ENCODE data around the gene CDR2L. TPM values are rescaled to one million over a fixed set of nuclear protein-coding genes. Genes with fewer than 3 reads are reported as not detected.
"Not testable (repeated sequence)": the region's sequence is repeated elsewhere in the genome, so short reads cannot be mapped to it uniquely, and the experiment has no call there.

The CDR2L gene
- total RNA-seq, 2 experiments from 2014 or later = 0.89 to 0.91 TPM

GRCh38 chr17:75043789-75044188, 56.4 kb downstream of the CDR2L start:
- H3K4me3 Mint-ChIP-seq; H3K9me3 Mint-ChIP-seq (ENCODE audit: low read depth); DNase-seq; ATAC-seq; POLR2A ChIA-PET; H3K27me3 Mint-ChIP-seq; intact Hi-C loops (cut with DNase I, micrococcal nuclease); H3K27ac Mint-ChIP-seq: not testable (repeated sequence)
- peaks cover 26% of the 10 kb centered on the region for H3K4me1 Mint-ChIP-seq
- CTCF ChIA-PET = interaction anchor here (1.4 kb wide), 1 partner anchor 9 kb away, joined by 4 read pairs; no protein-coding TSS in a partner anchor
- H3K36me3 Mint-ChIP-seq (ENCODE audit: low read depth) = peaks cover 28% of the 10 kb centered on the region

GRCh38 chr17:75044716-75045115, 57.3 kb downstream of the CDR2L start:
- ATAC-seq (no peak), DNase-seq (no peak)
- Mint-ChIP-seq H3K4me1 (peaks cover 34% of the 10 kb centered on the region), H3K27ac (no peak overlapping the region), H3K9me3 (ENCODE audit: low read depth) (no peaks in the 10 kb centered on the region), H3K36me3 (ENCODE audit: low read depth) (peaks cover 27% of the 10 kb centered on the region), H3K27me3 (no peaks in the 10 kb centered on the region), H3K4me3 (peak overlapping the region; percentile 15)
- ChIA-PET POLR2A (no interaction called here), CTCF (no interaction called here)
- intact Hi-C loops (cut with DNase I, micrococcal nuclease) = loop anchor here in 1 of 2 experiments (5.0 kb wide), 2 partner anchors 68 to 163 kb away; partner anchors contain the start of gene NUP85

- ATAC-seq; POLR2A ChIA-PET; H3K9me3 Mint-ChIP-seq (ENCODE audit: low read depth); H3K27me3 Mint-ChIP-seq; DNase-seq: not testable (repeated sequence)
- Mint-ChIP-seq H3K36me3 (ENCODE audit: low read depth) (peaks cover 16% of the 10 kb centered on the region), H3K4me1 (peaks cover 37% of the 10 kb centered on the region), H3K27ac (peak overlapping the region; percentile 94), H3K4me3 (peak overlapping the region; percentile 99)
- CTCF ChIA-PET = interaction anchor here (0.7 kb wide), 1 partner anchor 86 kb away, joined by 3 read pairs; no protein-coding TSS in a partner anchor
- intact Hi-C loops (cut with DNase I, micrococcal nuclease) = loop anchor here (1.0 to 5.0 kb wide), 6 partner anchors 11 to 243 kb away; partner anchors contain the start of genes CDR2L (in 1 of the 2), NUP85 (in 1 of the 2) and SLC25A19 (in 1 of the 2)
These were observed 58.5 kb downstream of the CDR2L start for GRCh38 chr17:75045946-75046406.

- ChIA-PET CTCF (interaction anchor here (0.6 to 3.7 kb wide), 3 partner anchors 14 to 361 kb away, joined by 3 to 20 read pairs (median 3); no protein-coding TSS in a partner anchor), POLR2A (interaction anchor here (0.8 to 1.0 kb wide), 3 partner anchors 12 to 291 kb away, joined by 3 to 6 read pairs (median 3); no protein-coding TSS in a partner anchor)
- peaks cover 17% of the 10 kb centered on the region for H3K36me3 Mint-ChIP-seq (ENCODE audit: low read depth)
- ATAC-seq (peak; percentile 95), DNase-seq (peak; percentile 97)
- no peaks in the 10 kb centered on the region for H3K27me3 Mint-ChIP-seq
- H3K4me1 Mint-ChIP-seq = peaks cover 37% of the 10 kb centered on the region
- intact Hi-C loops (cut with DNase I, micrococcal nuclease) = loop anchor here (1.0 to 5.0 kb wide), 13 partner anchors 11 to 298 kb away; partner anchors contain the start of genes CDR2L (in 2 of the 2), NUP85 (in 2 of the 2), JPT1 (in 1 of the 2) and MRPL58 (in 1 of the 2)
- H3K27ac Mint-ChIP-seq = peak within 1 kb of the TSS; percentile 94
- peak within 1 kb of the TSS; percentile 99 for H3K4me3 Mint-ChIP-seq
- H3K9me3 Mint-ChIP-seq (ENCODE audit: low read depth) = no peaks in the 10 kb centered on the region
These were observed 59.2 kb downstream of the CDR2L start, which contains the start of the genes ATP5PD and KCTD2 for GRCh38 chr17:75046407-75047289. TSS of gene ATP5PD (minus strand) at chr17:75046969. CDS start at chr17:75042650, 4,319 bp downstream. TSS of gene KCTD2 (plus strand) at chr17:75047225. CDS start at chr17:75047251, 26 bp downstream.

GRCh38 chr17:75047398-75048098, 60.1 kb downstream of the CDR2L start:
- Mint-ChIP-seq H3K4me3 (peak overlapping the region; percentile 99), H3K27me3 (no peaks in the 10 kb centered on the region), H3K4me1 (peaks cover 37% of the 10 kb centered on the region), H3K9me3 (ENCODE audit: low read depth) (no peaks in the 10 kb centered on the region), H3K36me3 (ENCODE audit: low read depth) (peaks cover 16% of the 10 kb centered on the region), H3K27ac (peak overlapping the region; percentile 90)
- DNase-seq = peak; percentile 50
- ATAC-seq = no peak
- intact Hi-C loops (cut with DNase I, micrococcal nuclease) = loop anchor here (1.0 to 5.0 kb wide), 10 partner anchors 13 to 299 kb away; partner anchors contain the start of genes CDR2L (in 2 of the 2), NUP85 (in 2 of the 2), JPT1 (in 1 of the 2) and MRPL58 (in 1 of the 2)
- CTCF ChIA-PET = interaction anchor here (0.5 to 3.7 kb wide), 5 partner anchors 9 to 360 kb away, joined by 3 to 20 read pairs (median 3); no protein-coding TSS in a partner anchor
- POLR2A ChIA-PET = interaction anchor here (0.6 to 1.0 kb wide), 5 partner anchors 8 to 285 kb away, joined by 3 read pairs; no protein-coding TSS in a partner anchor

GRCh38 chr17:75048249-75048878, 60.9 kb downstream of the CDR2L start:
- H3K36me3 Mint-ChIP-seq (ENCODE audit: low read depth) = peaks cover 21% of the 10 kb centered on the region
- CTCF ChIA-PET = interaction anchor here (0.6 to 3.7 kb wide), 13 partner anchors 10 to 312 kb away, joined by 3 to 20 read pairs (median 4); partner anchors contain the start of gene NUP85
- intact Hi-C loops (cut with DNase I, micrococcal nuclease) = loop anchor here in 1 of 2 experiments (5.0 kb wide), 2 partner anchors 64 to 159 kb away; partner anchors contain the start of gene NUP85
- no peaks in the 10 kb centered on the region for H3K27me3 Mint-ChIP-seq
- H3K27ac Mint-ChIP-seq = peak overlapping the region; percentile 35
- POLR2A ChIA-PET = interaction anchor here (0.6 to 1.0 kb wide), 3 partner anchors 14 to 286 kb away, joined by 3 to 4 read pairs (median 3); no protein-coding TSS in a partner anchor
- H3K4me3 Mint-ChIP-seq = peak overlapping the region; percentile 99
- H3K4me1 Mint-ChIP-seq = peaks cover 37% of the 10 kb centered on the region
- no peak for DNase-seq
- no peak for ATAC-seq
- no peaks in the 10 kb centered on the region for H3K9me3 Mint-ChIP-seq (ENCODE audit: low read depth)

GRCh38 chr17:75049057-75049456, 61.6 kb downstream of the CDR2L start:
- Mint-ChIP-seq H3K4me3 (peak overlapping the region; percentile 99), H3K27me3 (no peaks in the 10 kb centered on the region), H3K9me3 (ENCODE audit: low read depth) (no peaks in the 10 kb centered on the region), H3K27ac (peak overlapping the region; percentile 35), H3K36me3 (ENCODE audit: low read depth) (peaks cover 25% of the 10 kb centered on the region), H3K4me1 (peaks cover 37% of the 10 kb centered on the region)
- intact Hi-C loops (cut with DNase I, micrococcal nuclease) = loop anchor here in 1 of 2 experiments (5.0 kb wide), 2 partner anchors 63 to 158 kb away; partner anchors contain the start of gene NUP85
- ChIA-PET CTCF (interaction anchor here (0.6 to 3.7 kb wide), 13 partner anchors 10 to 313 kb away, joined by 3 to 20 read pairs (median 3); partner anchors contain the start of gene NUP85), POLR2A (interaction anchor here (0.9 kb wide), 1 partner anchor 14 kb away, joined by 4 read pairs; no protein-coding TSS in a partner anchor)
- ATAC-seq (no peak), DNase-seq (no peak)

- H3K9me3 Mint-ChIP-seq (ENCODE audit: low read depth) = no peaks in the 10 kb centered on the region
- peaks cover 35% of the 10 kb centered on the region for H3K4me1 Mint-ChIP-seq
- intact Hi-C loops (cut with DNase I, micrococcal nuclease) = loop anchor here in 1 of 2 experiments (5.0 kb wide), 2 partner anchors 63 to 158 kb away; partner anchors contain the start of gene NUP85
- POLR2A ChIA-PET = interaction anchor here (0.5 kb wide), 1 partner anchor 357 kb away, joined by 3 read pairs; no protein-coding TSS in a partner anchor
- CTCF ChIA-PET = interaction anchor here (0.6 to 3.7 kb wide), 12 partner anchors 9 to 155 kb away, joined by 3 to 20 read pairs (median 3); no protein-coding TSS in a partner anchor
- H3K36me3 Mint-ChIP-seq (ENCODE audit: low read depth) = peaks cover 28% of the 10 kb centered on the region
- no peaks in the 10 kb centered on the region for H3K27me3 Mint-ChIP-seq
- H3K4me3 Mint-ChIP-seq = no peak overlapping the region
- no peak for ATAC-seq
- H3K27ac Mint-ChIP-seq = peak overlapping the region; percentile 25
- no peak for DNase-seq
These were observed 62.3 kb downstream of the CDR2L start for GRCh38 chr17:75049706-75050105.

- DNase-seq (no peak), ATAC-seq (no peak)
- no peak overlapping the region for H3K4me3 Mint-ChIP-seq
- no peak overlapping the region for H3K27ac Mint-ChIP-seq
- H3K9me3 Mint-ChIP-seq (ENCODE audit: low read depth) = no peaks in the 10 kb centered on the region
- POLR2A ChIA-PET = no interaction called here
- CTCF ChIA-PET = interaction anchor here (1.2 kb wide), 1 partner anchor 8 kb away, joined by 4 read pairs; no protein-coding TSS in a partner anchor
- H3K4me1 Mint-ChIP-seq = peaks cover 31% of the 10 kb centered on the region
- peaks cover 37% of the 10 kb centered on the region for H3K36me3 Mint-ChIP-seq (ENCODE audit: low read depth)
- no peaks in the 10 kb centered on the region for H3K27me3 Mint-ChIP-seq
- intact Hi-C loops (cut with DNase I, micrococcal nuclease) = no loop called here
These were observed 64.5 kb downstream of the CDR2L start for GRCh38 chr17:75051941-75052340.

Data from activated CD4-positive, alpha-beta T cell treated with anti-CD3 and anti-CD28 coated beads for 36 hours (primary cell).